CD4-positive, alpha-beta memory T cell (primary cell): Measurements from ENCODE around the gene FAT1. TPM values are rescaled to one million over a fixed set of nuclear protein-coding genes. Genes with fewer than 3 reads are reported as not detected.

ENCODE experiments used
- CTCF ChIA-PET: fragments of 350-600 bp; sonication (Branson Sonifier 250); formaldehyde crosslinking; loops from one replicate; lab custom pipeline; 2021; ENCODE audit warnings: inconsistent platforms; ENCODE audit not compliant: partially characterized antibody; lab: Charles Lee
- POLR2A ChIA-PET: fragments of 350-600 bp; sonication (Branson Sonifier 250); formaldehyde crosslinking; loops from one replicate; lab custom pipeline; 2021; ENCODE audit not compliant: partially characterized antibody; lab: Charles Lee
- DNase-seq, 5 donors: peaks; one replicate each; pipeline versions ENCODE4 v3.0.0 to v3.0.0-alpha.2; 2020 to 2022; ENCODE audit warnings: mixed read lengths in 1 of 5
- H3K27ac ChIP-seq: one replicate; pipeline ENCODE4 v1.7.0; 2013; ENCODE audit warnings: low read depth, low read length
- H3K27me3 ChIP-seq: 2 replicates; pipeline ENCODE4 v1.7.0; 2013; ENCODE audit warnings: mild to moderate bottlenecking, low read length, moderate library complexity; ENCODE audit not compliant: insufficient read depth
- H3K36me3 ChIP-seq: 2 replicates; pipeline ENCODE4 v1.7.0; 2013; ENCODE audit warnings: mild to moderate bottlenecking, low read length, moderate library complexity; ENCODE audit not compliant: insufficient read depth
- H3K4me1 ChIP-seq: 2 replicates; pipeline ENCODE4 v1.7.0; 2013; ENCODE audit warnings: mild to moderate bottlenecking, low read length, moderate library complexity; ENCODE audit not compliant: insufficient read depth
- H3K4me3 ChIP-seq, 2 donors: one replicate each; pipeline ENCODE4 v1.7.0; 2013; ENCODE audit warnings: low read length in 2 of 2, mild to moderate bottlenecking in 1 of 2
- H3K9me3 ChIP-seq, 2 donors: one replicate each; pipeline ENCODE4 v1.7.0; 2013; ENCODE audit warnings: low read length in 2 of 2, control low read depth in 1 of 2; ENCODE audit not compliant: control insufficient read depth in 1 of 2
- H3K27ac Mint-ChIP-seq, 7 donors: one replicate each; pipeline ENCODE4 v1.8.0; 2020 to 2021; ENCODE audit warnings: mixed read lengths in 7 of 7, mild to moderate bottlenecking in 6 of 7, inconsistent platforms in 3 of 7, moderate library complexity in 3 of 7
- H3K27me3 Mint-ChIP-seq, 2 donors: one replicate each; pipeline ENCODE4 v1.8.0; 2020 to 2021; ENCODE audit warnings: mixed read lengths in 2 of 2
- H3K36me3 Mint-ChIP-seq, 2 donors: one replicate each; pipeline ENCODE4 v1.8.0; 2020 to 2021; ENCODE audit warnings: mixed read lengths in 2 of 2, inconsistent platforms in 1 of 2, mild to moderate bottlenecking in 1 of 2
- H3K4me1 Mint-ChIP-seq, 4 donors: one replicate each; pipeline ENCODE4 v1.8.0; 2020 to 2021; ENCODE audit warnings: mixed read lengths in 4 of 4, mild to moderate bottlenecking in 1 of 4
- H3K4me3 Mint-ChIP-seq, 8 donors: one replicate each; pipeline ENCODE4 v1.8.0; 2020 to 2021; ENCODE audit warnings: mixed read lengths in 8 of 8, mild to moderate bottlenecking in 7 of 8, moderate library complexity in 6 of 8, inconsistent platforms in 3 of 8
- H3K9me3 Mint-ChIP-seq, 8 donors: one replicate each; pipeline ENCODE4 v1.8.0; 2020 to 2021; ENCODE audit warnings: mixed read lengths in 8 of 8, mild to moderate bottlenecking in 5 of 8, inconsistent platforms in 3 of 8, moderate library complexity in 1 of 8
- intact Hi-C: fragments of 100-400 bp; cut with micrococcal nuclease; formaldehyde crosslinking; loops from one replicate; pipeline ENCODE4 v1.15.1; 2023
- polyA plus RNA-seq, 2 donors: library from polyadenylated mRNA; unstranded; fragments of 300-500 nt; fragmentation: Illumina TruSeq; gene quantifications; one replicate each; pipeline ENCODE4 v1.2.3, GENCODE V29; 2021
- total RNA-seq, 2 experiments: library from RNA; stranded (reverse); gene quantifications; one replicate each; pipeline ENCODE4 v1.2.3, GENCODE V29; 2021

FAT1 gene
- total and polyA plus RNA-seq, 4 experiments from 2014 or later: not detected

DNA sequence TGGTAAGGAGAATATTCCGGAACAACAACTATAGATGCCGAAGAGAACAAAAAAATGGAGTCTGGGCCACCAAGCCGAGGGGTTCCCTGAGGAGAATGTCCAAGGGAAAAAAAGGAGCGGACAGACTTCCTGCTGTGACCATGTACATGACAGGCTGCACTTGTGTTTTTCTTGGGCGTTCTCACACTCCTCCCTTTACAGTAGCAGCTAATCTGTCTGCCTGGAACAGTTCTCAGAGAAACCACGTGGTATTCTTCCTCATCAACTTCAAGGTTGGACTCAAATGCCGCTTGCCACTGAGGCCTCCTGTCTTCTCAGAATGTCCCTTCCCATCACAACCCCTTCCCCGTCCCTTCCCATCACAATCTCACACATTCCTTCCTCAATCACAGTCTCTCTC is 137.5 kb downstream of the FAT1 start:
- intact Hi-C loops: loop anchor here (5.0 kb wide), 1 partner anchor 1114 kb away; the partner anchor contains the start of gene CCDC110
- Mint-ChIP-seq H3K27me3 (no peaks in the 10 kb centered on the region), H3K4me1 (no peaks in the 10 kb centered on the region), H3K9me3 (peaks cover 0 to 11% (median 6%) of the 10 kb centered on the region in 8 donors), H3K4me3 (no peak overlapping the region), H3K36me3 (no peaks in the 10 kb centered on the region), H3K27ac (no peak overlapping the region)
- DNase-seq: no peak
- Histone ChIP-seq H3K4me3 (no peak overlapping the region), H3K27ac (no peak overlapping the region), H3K4me1 (no peaks in the 10 kb centered on the region), H3K36me3 (no peaks in the 10 kb centered on the region), H3K27me3 (no peaks in the 10 kb centered on the region), H3K9me3 (no peaks in the 10 kb centered on the region)
- ChIA-PET POLR2A (no interaction called here), CTCF (interaction anchor here (1.9 to 5.0 kb wide), 3 partner anchors 8 to 290 kb away, joined by 16 to 34 read pairs (median 22); no protein-coding TSS in a partner anchor)

DNA sequence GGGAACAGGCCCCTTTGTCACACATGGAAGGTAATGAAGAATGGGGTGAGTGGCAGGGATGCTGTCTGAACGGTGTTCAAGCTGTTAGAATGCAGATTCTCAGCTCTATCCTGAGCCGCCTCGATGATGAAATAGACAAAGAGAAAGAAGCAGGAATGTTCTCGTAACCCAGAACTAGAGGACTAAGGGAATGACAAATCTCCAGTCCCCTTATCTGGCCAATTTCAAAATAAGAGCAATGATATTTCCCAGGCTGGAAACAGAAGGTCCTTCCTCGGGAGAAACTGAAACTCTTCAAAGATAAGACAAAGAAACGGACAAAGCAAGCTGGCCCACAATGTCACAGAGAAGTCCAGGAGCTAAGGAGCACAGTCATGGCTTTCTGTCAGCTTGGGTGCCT is 138.7 kb downstream of the FAT1 start:
- Histone ChIP-seq H3K27ac (no peak overlapping the region), H3K4me3 (no peak overlapping the region), H3K27me3 (no peaks in the 10 kb centered on the region), H3K9me3 (no peaks in the 10 kb centered on the region), H3K4me1 (no peaks in the 10 kb centered on the region), H3K36me3 (no peaks in the 10 kb centered on the region)
- Mint-ChIP-seq H3K36me3 (no peaks in the 10 kb centered on the region), H3K27ac (no peak overlapping the region), H3K27me3 (no peaks in the 10 kb centered on the region), H3K4me3 (no peak overlapping the region), H3K9me3 (peaks cover 0 to 11% (median 6%) of the 10 kb centered on the region in 8 donors), H3K4me1 (no peaks in the 10 kb centered on the region)
- intact Hi-C loops: loop anchor here (5.0 kb wide), 1 partner anchor 1113 kb away; the partner anchor contains the start of gene CCDC110
- ChIA-PET CTCF (interaction anchor here (1.1 to 5.0 kb wide), 3 partner anchors 9 to 517 kb away, joined by 3 to 22 read pairs (median 6); partner anchors contain the start of gene TLR3), POLR2A (no interaction called here)
- DNase-seq: no peak

DNA sequence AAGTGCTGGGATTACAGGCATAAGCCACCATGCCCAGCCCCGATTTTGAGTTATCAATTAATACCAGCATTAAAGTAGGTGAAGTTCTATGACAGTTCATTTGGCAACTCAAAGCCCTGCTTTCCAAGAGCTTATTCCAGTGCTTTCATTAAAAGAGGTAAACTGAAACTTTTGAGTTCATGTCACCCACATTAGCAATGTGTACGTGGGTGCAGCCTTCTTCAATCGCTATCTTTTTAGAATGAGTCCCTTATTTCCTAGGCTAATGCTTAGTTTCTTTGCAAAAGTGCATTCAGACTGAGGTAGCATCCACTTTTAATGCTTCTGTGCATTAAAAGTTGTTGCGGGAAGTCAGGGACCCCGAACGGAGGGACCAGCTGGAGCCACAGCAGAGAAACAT is 142.2 kb downstream of the FAT1 start:
- no peak overlapping the region for H3K27ac ChIP-seq
- DNase-seq: no peak
- Mint-ChIP-seq H3K9me3 (peaks cover 0 to 11% (median 6%) of the 10 kb centered on the region in 8 donors), H3K4me1 (no peaks in the 10 kb centered on the region), H3K4me3 (peak overlapping the region in 1 of 8 donors; percentile 31), H3K27ac (no peak overlapping the region), H3K36me3 (no peaks in the 10 kb centered on the region), H3K27me3 (no peaks in the 10 kb centered on the region)
- H3K4me3 ChIP-seq: no peak overlapping the region
- no peaks in the 10 kb centered on the region for H3K4me1 ChIP-seq
- intact Hi-C loops: no loop called here
- CTCF ChIA-PET: no interaction called here
- POLR2A ChIA-PET: no interaction called here
- no peaks in the 10 kb centered on the region for H3K27me3 ChIP-seq
- H3K36me3 ChIP-seq: no peaks in the 10 kb centered on the region
- no peaks in the 10 kb centered on the region for H3K9me3 ChIP-seq

DNA sequence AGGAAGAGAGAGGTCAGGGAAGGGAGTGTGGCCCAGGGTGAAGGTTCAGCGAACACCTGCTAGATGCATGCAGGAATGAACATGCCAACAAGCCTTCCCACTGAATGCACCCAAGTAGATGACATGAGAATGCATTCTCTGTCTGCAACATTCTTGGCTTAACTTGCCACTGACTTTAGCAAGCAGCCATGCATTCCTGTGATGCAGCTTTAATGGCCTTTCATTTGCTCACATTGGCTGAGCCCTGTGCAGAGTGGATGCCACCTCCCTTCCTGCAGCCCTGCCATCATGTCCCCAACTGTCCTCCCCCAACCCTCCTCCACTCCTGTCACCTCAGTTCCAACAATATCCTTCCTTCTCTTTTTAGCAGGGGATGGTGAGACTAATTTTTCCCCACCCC is 143.0 kb downstream of the FAT1 start:
- ChIA-PET CTCF (no interaction called here), POLR2A (no interaction called here)
- H3K4me3 ChIP-seq: no peak overlapping the region
- DNase-seq: no peak
- Mint-ChIP-seq H3K27ac (no peak overlapping the region), H3K27me3 (no peaks in the 10 kb centered on the region), H3K4me1 (no peaks in the 10 kb centered on the region), H3K9me3 (peaks cover 0 to 11% (median 6%) of the 10 kb centered on the region in 8 donors), H3K36me3 (no peaks in the 10 kb centered on the region), H3K4me3 (no peak overlapping the region)
- no peaks in the 10 kb centered on the region for H3K9me3 ChIP-seq
- H3K27ac ChIP-seq: no peak overlapping the region
- no peaks in the 10 kb centered on the region for H3K27me3 ChIP-seq
- no peaks in the 10 kb centered on the region for H3K4me1 ChIP-seq
- intact Hi-C loops: no loop called here
- H3K36me3 ChIP-seq: no peaks in the 10 kb centered on the region

DNA sequence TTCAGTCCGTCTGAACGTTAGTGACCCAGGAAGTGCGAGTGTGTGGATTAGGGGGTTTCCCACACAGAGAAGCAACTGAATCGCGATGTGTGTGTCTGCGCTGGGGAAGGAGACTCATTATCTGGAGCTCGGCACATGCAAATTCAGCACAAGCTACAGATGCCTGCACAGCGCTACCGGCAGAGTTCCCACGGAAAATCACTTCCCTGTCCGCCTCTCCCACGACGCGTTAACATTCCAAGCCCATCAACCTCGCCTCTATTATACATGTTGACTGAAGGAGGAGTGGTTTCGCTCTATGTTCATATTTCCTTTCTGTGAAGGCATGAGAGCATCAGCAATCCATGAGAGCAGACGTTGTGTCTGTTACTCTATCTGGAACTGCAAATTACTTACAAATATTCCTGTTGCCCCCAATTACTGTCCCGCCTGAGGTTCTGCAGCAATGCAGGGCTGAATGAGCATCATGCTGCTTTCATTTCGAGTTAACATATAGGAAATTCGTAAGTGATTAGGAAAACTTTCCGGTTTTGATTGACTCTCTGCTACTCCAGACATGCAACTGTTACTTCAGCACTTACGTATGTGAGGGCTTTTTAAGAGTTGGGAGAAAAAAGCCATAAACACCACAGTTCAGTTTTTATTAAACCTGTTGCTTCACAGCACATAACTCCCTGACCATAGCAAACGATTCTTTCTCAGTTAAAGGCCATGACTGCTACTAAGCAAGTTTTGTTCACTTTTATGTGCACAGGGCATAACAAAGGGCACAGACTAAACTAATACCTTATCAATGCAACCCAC is 153.3 kb downstream of the FAT1 start:
- no peak overlapping the region for H3K27ac Mint-ChIP-seq
- H3K27ac ChIP-seq: no peak overlapping the region
- no peak for DNase-seq
- no peaks in the 10 kb centered on the region for H3K4me1 ChIP-seq
- H3K4me3 ChIP-seq: no peak overlapping the region
- H3K4me1 Mint-ChIP-seq: no peaks in the 10 kb centered on the region
- H3K36me3 ChIP-seq: no peaks in the 10 kb centered on the region
- H3K27me3 Mint-ChIP-seq: peaks cover 0 to 5% of the 10 kb centered on the region in 2 donors
- H3K4me3 Mint-ChIP-seq: no peak overlapping the region
- ChIA-PET CTCF (interaction anchor here (0.5 kb wide), 1 partner anchor 109 kb away, joined by 3 read pairs; no protein-coding TSS in a partner anchor), POLR2A (no interaction called here)
- H3K9me3 Mint-ChIP-seq: peaks cover 0 to 4% (median 0%) of the 10 kb centered on the region in 8 donors
- H3K9me3 ChIP-seq: no peaks in the 10 kb centered on the region
- intact Hi-C loops: no loop called here
- no peaks in the 10 kb centered on the region for H3K36me3 Mint-ChIP-seq
- no peaks in the 10 kb centered on the region for H3K27me3 ChIP-seq

DNA sequence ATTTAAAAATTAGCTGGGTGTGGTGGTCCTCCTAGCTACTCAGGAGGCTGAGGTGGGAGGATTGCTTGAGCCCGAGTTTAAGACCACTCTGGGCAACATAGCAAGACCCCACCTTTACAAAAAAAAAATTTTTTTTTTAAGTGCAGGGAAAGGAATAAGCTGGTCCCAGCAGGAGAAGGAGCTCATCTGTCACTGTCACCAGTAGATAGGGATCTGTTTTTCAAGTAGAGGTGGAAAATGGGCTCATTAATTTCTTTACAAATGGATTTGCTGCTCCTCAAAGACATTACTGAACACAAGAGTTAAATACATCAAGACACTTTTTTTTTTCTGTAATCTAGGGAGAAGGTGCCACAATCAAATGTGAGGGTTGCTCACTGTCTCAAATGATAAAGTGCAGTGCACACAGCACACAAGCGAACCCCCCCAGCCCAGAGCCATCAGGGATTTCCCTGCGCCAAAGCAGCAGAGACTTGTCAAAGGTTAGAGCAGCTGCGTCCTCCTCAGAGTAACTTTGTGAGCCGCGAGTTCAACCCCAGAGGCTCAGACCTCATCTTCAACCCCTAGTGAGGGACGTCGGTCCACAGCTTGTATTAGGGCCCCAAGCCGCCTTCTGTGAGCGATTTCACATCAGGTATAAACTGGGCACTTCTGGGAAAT is 154.0 kb downstream of the FAT1 start:
- Histone ChIP-seq H3K4me3 (no peak overlapping the region), H3K9me3 (no peaks in the 10 kb centered on the region), H3K36me3 (no peaks in the 10 kb centered on the region), H3K27ac (no peak overlapping the region), H3K4me1 (no peaks in the 10 kb centered on the region), H3K27me3 (no peaks in the 10 kb centered on the region)
- Mint-ChIP-seq H3K9me3 (peaks cover 0 to 4% (median 0%) of the 10 kb centered on the region in 8 donors), H3K4me3 (no peak overlapping the region), H3K36me3 (no peaks in the 10 kb centered on the region), H3K4me1 (no peaks in the 10 kb centered on the region), H3K27ac (no peak overlapping the region), H3K27me3 (peaks cover 0 to 5% of the 10 kb centered on the region in 2 donors)
- DNase-seq: no peak
- CTCF ChIA-PET: interaction anchor here (0.5 kb wide), 1 partner anchor 110 kb away, joined by 3 read pairs; no protein-coding TSS in a partner anchor
- POLR2A ChIA-PET: no interaction called here
- intact Hi-C loops: no loop called here

DNA sequence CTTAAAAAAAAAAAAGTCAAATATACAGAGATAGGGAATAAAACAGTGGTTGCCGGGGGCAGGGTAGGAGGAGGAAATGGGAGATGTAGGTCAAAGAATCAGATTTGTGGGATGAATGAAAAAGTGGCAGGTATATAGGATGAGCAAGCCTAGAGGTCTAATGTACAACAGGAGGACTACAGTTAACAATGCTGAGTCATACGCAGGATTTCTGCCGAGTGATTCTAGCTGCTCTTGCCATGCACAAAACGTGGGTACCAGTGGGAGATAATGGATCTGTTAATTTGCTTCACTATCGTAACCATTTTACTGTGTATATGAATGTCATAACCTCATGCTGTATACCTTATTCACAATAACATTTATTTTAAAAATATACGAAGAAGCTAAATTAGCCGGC is 157.6 kb downstream of the FAT1 start:
- Mint-ChIP-seq H3K36me3 (no peaks in the 10 kb centered on the region), H3K4me3 (no peak overlapping the region), H3K27me3 (peaks cover 0 to 5% of the 10 kb centered on the region in 2 donors), H3K4me1 (no peaks in the 10 kb centered on the region), H3K9me3 (peaks cover 0 to 2% (median 0%) of the 10 kb centered on the region in 8 donors), H3K27ac (no peak overlapping the region)
- DNase-seq: no peak
- intact Hi-C loops: no loop called here
- no peaks in the 10 kb centered on the region for H3K4me1 ChIP-seq
- H3K9me3 ChIP-seq: no peaks in the 10 kb centered on the region
- H3K27me3 ChIP-seq: no peaks in the 10 kb centered on the region
- H3K36me3 ChIP-seq: no peaks in the 10 kb centered on the region
- H3K27ac ChIP-seq: no peak overlapping the region
- CTCF ChIA-PET: no interaction called here
- H3K4me3 ChIP-seq: no peak overlapping the region
- POLR2A ChIA-PET: no interaction called here
